ENCODE measurements around the gene HIPK2. TPM values are rescaled to one million over a fixed set of nuclear protein-coding genes. Genes with fewer than 3 reads are reported as not detected.

HIPK2 gene
- polyA plus RNA-seq, 4 donors: 69.7 to 110 (median 89.1) TPM

- no peak for DNase-seq (ENCODE audit: low read depth in 4 of 4, low spot score in 2 of 4)
Observed at GRCh38 chr7:139738101-139738489, 39.7 kb downstream of the HIPK2 start.

GRCh38 chr7:139737221-139738100 lies 40.3 kb downstream of the HIPK2 start:
- DNase-seq (ENCODE audit: low read depth in 4 of 4, low spot score in 2 of 4): no peak

GRCh38 chr7:139735912-139736595 lies 41.7 kb downstream of the HIPK2 start:
- no peak for DNase-seq (ENCODE audit: low read depth in 4 of 4, low spot score in 2 of 4)

- DNase-seq (ENCODE audit: low read depth in 4 of 4, low spot score in 2 of 4): no peak
Observed at GRCh38 chr7:139735466-139735865, 42.3 kb downstream of the HIPK2 start.

- DNase-seq (ENCODE audit: low read depth in 4 of 4, low spot score in 2 of 4): no peak
Observed at GRCh38 chr7:139734395-139734794, 43.4 kb downstream of the HIPK2 start.

- DNase-seq (ENCODE audit: low read depth in 4 of 4, low spot score in 2 of 4): no peak
Observed at GRCh38 chr7:139733751-139734150, 44.0 kb downstream of the HIPK2 start.

GRCh38 chr7:139732471-139733167 lies 45.2 kb downstream of the HIPK2 start:
- no peak for DNase-seq (ENCODE audit: low read depth in 4 of 4, low spot score in 2 of 4)

GRCh38 chr7:139731802-139732470 lies 45.9 kb downstream of the HIPK2 start:
- no peak for DNase-seq (ENCODE audit: low read depth in 4 of 4, low spot score in 2 of 4)

GRCh38 chr7:139730746-139731612 lies 46.8 kb downstream of the HIPK2 start:
- no peak for DNase-seq (ENCODE audit: low read depth in 4 of 4, low spot score in 2 of 4)

- no peak for DNase-seq (ENCODE audit: low read depth in 4 of 4, low spot score in 2 of 4)
Observed at GRCh38 chr7:139728203-139728602, 49.6 kb downstream of the HIPK2 start.

GRCh38 chr7:139727151-139727705 lies 50.6 kb downstream of the HIPK2 start:
- no peak for DNase-seq (ENCODE audit: low read depth in 4 of 4, low spot score in 2 of 4)

- no peak for DNase-seq (ENCODE audit: low read depth in 4 of 4, low spot score in 2 of 4)
Observed at GRCh38 chr7:139726485-139726869, 51.3 kb downstream of the HIPK2 start.

- DNase-seq (ENCODE audit: low read depth in 4 of 4, low spot score in 2 of 4): no peak
Observed at GRCh38 chr7:139725858-139726484, 51.8 kb downstream of the HIPK2 start.

- DNase-seq (ENCODE audit: low read depth in 4 of 4, low spot score in 2 of 4): no peak
Observed at GRCh38 chr7:139725077-139725476, 52.7 kb downstream of the HIPK2 start.

- DNase-seq (ENCODE audit: low read depth in 4 of 4, low spot score in 2 of 4): no peak
Observed at GRCh38 chr7:139722604-139723003, 55.2 kb downstream of the HIPK2 start.

GRCh38 chr7:139721821-139722220 lies 56.0 kb downstream of the HIPK2 start:
- DNase-seq (ENCODE audit: low read depth in 4 of 4, low spot score in 2 of 4): no peak

- DNase-seq (ENCODE audit: low read depth in 4 of 4, low spot score in 2 of 4): no peak
Observed at GRCh38 chr7:139721417-139721816, 56.4 kb downstream of the HIPK2 start.

GRCh38 chr7:139720705-139721231 lies 57.0 kb downstream of the HIPK2 start:
- DNase-seq (ENCODE audit: low read depth in 4 of 4, low spot score in 2 of 4): no peak

- DNase-seq (ENCODE audit: low read depth in 4 of 4, low spot score in 2 of 4): no peak
Observed at GRCh38 chr7:139720186-139720585, 57.6 kb downstream of the HIPK2 start.

Data from left renal cortex interstitium (tissue), 4 donors.